T-helper 17 cell (primary cell): Measurements from ENCODE around the gene GRAMD1A. TPM values are rescaled to one million over a fixed set of nuclear protein-coding genes. Genes with fewer than 3 reads are reported as not detected.
"Not testable (repeated sequence)": the region's sequence is repeated elsewhere in the genome, so short reads cannot be mapped to it uniquely, and the experiment has no call there.

Experiments used
- ATAC-seq: fragments of 150-1000 bp; cut with Tn5 transposase; 2 replicates; pipeline ENCODE4 v1.10.0; 2021; ENCODE audit warnings: mild to moderate bottlenecking, moderate library complexity
- DNase-seq, 3 donors: peaks; one replicate each; pipeline versions ENCODE4 v3.0.0 to v3.0.0-alpha.2; 2020 to 2021
- H3K9me3 ChIP-seq: one replicate; pipeline ENCODE4 v1.7.0; 2013; ENCODE audit warnings: low read length, mild to moderate bottlenecking; ENCODE audit not compliant: control insufficient read depth, poor library complexity, severe bottlenecking
- H3K27ac Mint-ChIP-seq: one replicate; pipeline ENCODE4 v1.8.0; 2022; ENCODE audit warnings: mild to moderate bottlenecking, moderate library complexity, mixed read lengths
- H3K27me3 Mint-ChIP-seq: one replicate; pipeline ENCODE4 v1.8.0; 2022; ENCODE audit warnings: mixed read lengths
- H3K36me3 Mint-ChIP-seq: one replicate; pipeline ENCODE4 v1.8.0; 2022; ENCODE audit warnings: low read depth, mixed read lengths
- H3K4me1 Mint-ChIP-seq: one replicate; pipeline ENCODE4 v1.8.0; 2022; ENCODE audit warnings: mild to moderate bottlenecking, mixed read lengths
- H3K4me3 Mint-ChIP-seq: one replicate; pipeline ENCODE4 v1.8.0; 2022; ENCODE audit warnings: mild to moderate bottlenecking, moderate library complexity, mixed read lengths
- total RNA-seq, 4 donors: library from RNA in 2 of 4; stranded (reverse) in 2 of 4; gene quantifications; one replicate each; pipeline ENCODE4 v1.2.3 and lab custom pipeline; 2022 to 2026

Gene GRAMD1A
- total RNA-seq, 2 donors from 2014 or later: 153 to 162 TPM

DNA sequence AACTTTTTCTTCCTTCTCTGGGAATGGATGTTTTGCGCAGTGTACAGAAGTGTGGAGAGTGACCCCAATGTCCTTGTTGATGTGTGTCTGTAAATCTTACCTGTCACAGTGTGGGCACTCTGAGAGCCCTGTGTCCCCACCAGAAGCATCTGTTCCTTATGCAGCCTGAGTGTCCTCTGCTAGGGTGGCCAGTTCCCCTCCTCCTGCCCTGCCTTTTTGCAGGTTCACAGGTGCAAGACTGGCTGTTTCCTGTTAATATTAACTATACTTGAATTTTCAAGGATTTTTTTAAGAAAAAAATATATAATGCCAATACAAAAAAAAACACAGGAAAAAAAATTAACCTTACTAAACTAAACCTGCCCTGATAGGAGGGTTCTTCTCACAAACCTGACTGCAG lies 12.0 kb upstream of the GRAMD1A start:
- H3K4me3 Mint-ChIP-seq: no peak overlapping the region
- DNase-seq (no peak), ATAC-seq (no peak)
- H3K36me3 Mint-ChIP-seq: no peaks in the 10 kb centered on the region
- H3K27me3 Mint-ChIP-seq: no peaks in the 10 kb centered on the region
- no peak overlapping the region for H3K27ac Mint-ChIP-seq
- peaks cover 20% of the 10 kb centered on the region for H3K4me1 Mint-ChIP-seq
- no peaks in the 10 kb centered on the region for H3K9me3 ChIP-seq

DNA sequence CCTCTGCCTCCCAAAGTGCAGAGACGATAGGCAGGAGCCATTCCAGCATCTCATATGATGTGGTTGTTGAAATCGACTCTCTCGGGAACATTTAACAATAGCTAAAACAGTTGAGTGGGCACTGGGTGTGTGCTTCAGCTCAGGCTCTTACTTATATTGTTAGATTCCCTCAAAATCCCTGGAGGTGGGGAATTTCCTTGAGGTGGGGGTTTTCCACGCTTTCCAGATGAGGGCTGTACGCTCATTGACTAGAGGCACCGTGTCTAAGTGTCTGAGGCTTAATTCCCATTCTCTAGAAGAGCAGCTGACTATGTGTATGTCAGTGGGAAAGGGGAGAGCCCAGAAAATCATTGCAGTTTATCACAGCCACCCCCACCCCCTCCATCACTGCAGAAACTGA lies 10.8 kb upstream of the GRAMD1A start:
- no peaks in the 10 kb centered on the region for H3K27me3 Mint-ChIP-seq
- peaks cover 25% of the 10 kb centered on the region for H3K4me1 Mint-ChIP-seq
- no peak for DNase-seq
- H3K27ac Mint-ChIP-seq: no peak overlapping the region
- no peak for ATAC-seq
- H3K4me3 Mint-ChIP-seq: no peak overlapping the region
- no peaks in the 10 kb centered on the region for H3K9me3 ChIP-seq
- no peaks in the 10 kb centered on the region for H3K36me3 Mint-ChIP-seq

DNA sequence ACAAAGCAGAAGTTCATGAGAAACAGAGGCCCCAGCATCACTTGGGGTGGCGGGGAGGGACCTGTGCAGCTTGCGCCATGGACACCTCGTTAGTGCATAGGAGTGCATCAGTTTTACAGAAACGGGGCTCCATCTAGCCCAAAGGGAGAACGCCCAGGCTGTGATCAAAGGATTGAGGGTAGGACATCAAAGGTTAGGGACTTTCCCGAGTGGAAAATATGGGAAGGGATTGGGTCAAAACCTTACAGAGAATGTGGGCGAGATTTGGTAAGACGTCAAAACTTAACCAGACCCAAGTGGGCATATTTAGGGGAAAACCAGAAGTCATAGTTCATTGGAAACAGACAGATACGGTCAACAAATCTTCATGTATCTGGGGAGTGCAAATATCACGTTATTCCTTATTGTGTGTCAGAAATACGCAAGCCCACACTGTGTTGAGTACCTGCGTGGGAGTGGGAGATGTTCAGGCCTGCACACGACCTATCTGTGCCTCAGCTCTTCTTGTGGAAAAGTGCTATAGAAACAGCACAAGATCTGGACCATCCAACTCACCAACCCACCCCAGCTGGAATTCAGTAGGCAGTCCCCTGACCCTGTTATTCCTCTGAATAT lies 9.4 kb upstream of the GRAMD1A start:
- no peak overlapping the region for H3K4me3 Mint-ChIP-seq
- H3K36me3 Mint-ChIP-seq: no peaks in the 10 kb centered on the region
- H3K9me3 ChIP-seq: no peaks in the 10 kb centered on the region
- DNase-seq: no peak
- H3K27me3 Mint-ChIP-seq: no peaks in the 10 kb centered on the region
- no peak overlapping the region for H3K27ac Mint-ChIP-seq
- H3K4me1 Mint-ChIP-seq: peaks cover 18% of the 10 kb centered on the region
- ATAC-seq: peak; percentile 51

DNA sequence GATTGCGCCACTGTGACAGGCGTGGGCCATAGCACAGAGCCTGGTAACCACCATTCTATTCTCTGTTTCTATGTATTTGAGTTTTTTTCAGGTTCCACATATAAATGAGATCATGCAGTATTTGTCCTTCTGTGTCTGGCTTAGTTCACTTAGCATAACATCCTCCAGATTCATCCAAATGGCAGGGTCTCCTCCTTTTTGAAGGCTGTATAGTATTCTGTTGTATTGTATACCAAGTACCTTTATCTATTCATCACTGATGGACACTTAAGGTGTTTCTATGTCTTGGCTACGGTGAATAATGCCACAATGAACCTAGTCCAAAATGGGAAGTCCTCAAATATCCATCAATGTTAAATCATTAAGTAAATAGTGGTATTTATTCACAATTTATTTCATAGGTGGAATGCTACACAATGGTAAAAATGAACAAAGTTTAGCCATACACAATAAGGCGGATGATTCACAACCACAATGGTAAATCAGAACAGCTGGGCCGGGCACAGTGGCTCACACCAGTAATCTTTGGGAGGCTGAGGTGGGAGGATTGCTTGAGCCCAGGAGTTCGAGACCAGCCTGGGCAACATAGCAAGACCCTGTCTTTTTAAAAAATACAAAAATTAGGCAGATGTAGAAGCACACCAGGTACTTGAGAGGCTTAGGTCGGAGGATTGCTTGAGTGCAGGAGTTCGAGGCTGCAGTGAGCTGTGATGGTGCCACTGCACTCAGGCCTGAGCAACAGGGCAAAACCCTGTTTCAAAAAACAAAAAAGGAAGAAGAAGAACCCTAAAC lies 8.4 kb upstream of the GRAMD1A start:
- peaks cover 14% of the 10 kb centered on the region for H3K4me1 Mint-ChIP-seq
- no peaks in the 10 kb centered on the region for H3K36me3 Mint-ChIP-seq
- no peak overlapping the region for H3K27ac Mint-ChIP-seq
- DNase-seq (no peak), ATAC-seq (no peak)
- H3K4me3 Mint-ChIP-seq: peak overlapping the region; percentile 45
- no peaks in the 10 kb centered on the region for H3K27me3 Mint-ChIP-seq
- H3K9me3 ChIP-seq: no peaks in the 10 kb centered on the region

DNA sequence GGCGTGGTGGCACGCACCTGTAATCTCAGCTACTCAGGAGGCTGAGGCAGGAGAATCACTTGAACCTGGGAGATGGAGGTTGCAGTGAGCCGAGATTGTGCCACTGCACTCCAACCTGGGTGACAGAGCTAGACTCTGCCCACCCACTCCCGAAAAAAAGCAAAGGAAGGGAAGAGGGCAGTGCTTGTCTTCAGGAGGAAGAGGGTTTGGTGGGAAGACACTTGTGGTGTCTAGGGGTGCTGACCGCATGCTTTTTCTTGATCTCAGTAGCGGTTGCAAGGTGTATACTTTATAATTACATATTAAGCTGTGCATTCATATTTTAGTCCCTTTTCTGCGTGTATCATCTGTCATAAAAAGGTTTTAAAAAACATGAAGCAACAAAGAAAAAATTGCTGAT lies 7.5 kb upstream of the GRAMD1A start:
- H3K27me3 Mint-ChIP-seq, H3K36me3 Mint-ChIP-seq, H3K9me3 ChIP-seq, H3K27ac Mint-ChIP-seq, DNase-seq: not testable (repeated sequence)
- peak overlapping the region; percentile 50 for H3K4me3 Mint-ChIP-seq
- ATAC-seq: peak; percentile 28
- peaks cover 22% of the 10 kb centered on the region for H3K4me1 Mint-ChIP-seq

DNA sequence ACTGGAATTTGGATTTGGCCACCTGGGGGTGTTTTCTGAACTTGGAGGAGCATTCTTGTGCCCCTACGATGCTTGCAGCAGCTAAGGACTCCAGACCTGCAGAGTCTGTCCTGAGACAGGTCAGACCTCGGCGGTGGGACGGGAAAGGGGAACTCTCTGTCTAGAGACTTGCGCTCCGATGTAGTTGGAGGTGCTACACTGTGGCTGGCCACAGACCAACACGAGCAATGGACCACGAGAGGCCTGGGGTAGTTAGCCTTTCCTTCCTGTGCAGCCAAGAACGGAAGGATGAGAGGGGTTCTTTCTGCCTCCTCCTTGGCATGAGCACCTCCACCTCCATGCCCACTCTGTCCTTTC lies 5.9 kb upstream of the GRAMD1A start:
- Mint-ChIP-seq H3K36me3 (no peaks in the 10 kb centered on the region), H3K27me3 (no peaks in the 10 kb centered on the region), H3K27ac (no peak overlapping the region), H3K4me3 (no peak overlapping the region), H3K4me1 (peaks cover 34% of the 10 kb centered on the region)
- ATAC-seq: no peak
- no peak for DNase-seq
- H3K9me3 ChIP-seq: no peaks in the 10 kb centered on the region

DNA sequence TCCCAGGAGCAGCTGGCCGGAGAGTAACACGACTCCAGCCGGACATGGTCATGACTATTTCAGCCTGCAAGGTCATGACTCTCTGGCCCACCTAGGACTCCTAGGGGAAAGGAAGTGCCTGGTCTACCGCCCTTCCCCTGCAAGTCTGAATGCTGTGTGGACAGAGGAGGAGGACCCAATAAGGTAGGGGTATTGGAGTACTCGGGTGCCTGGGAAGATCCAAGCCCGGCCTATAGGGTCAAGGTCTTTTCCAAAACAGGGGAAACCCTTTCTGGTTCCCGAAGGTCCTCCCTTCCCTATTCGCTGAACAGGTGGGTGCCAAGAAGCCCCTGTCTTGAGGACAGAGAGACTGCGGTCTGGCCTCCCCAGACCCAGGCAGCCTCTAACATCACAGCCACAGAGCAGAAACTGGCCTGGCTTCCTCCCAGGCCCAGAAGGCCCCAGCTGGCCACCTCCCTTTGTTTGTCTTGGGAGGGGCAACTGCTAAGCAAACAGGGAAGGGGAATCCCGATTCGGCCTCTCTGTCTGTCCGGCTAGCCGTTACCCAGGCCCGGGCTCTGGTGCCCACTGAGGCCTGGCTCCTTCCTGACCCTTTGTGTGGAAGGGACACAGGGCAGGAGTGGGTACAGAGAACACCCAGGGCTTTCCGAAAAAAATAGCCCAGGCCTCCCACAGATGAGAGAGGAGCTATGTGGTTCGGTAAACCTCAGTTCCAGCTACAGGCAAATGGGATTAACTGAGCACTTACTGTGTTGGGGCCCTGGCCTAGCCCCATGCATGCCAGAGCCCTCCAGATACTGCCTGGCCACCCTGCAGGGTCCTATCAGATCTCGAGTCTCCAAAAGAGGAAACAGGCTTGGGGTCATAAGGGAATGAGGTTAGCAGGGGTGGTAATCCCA lies 5.2 kb upstream of the GRAMD1A start:
- DNase-seq: no peak
- peaks cover 35% of the 10 kb centered on the region for H3K4me1 Mint-ChIP-seq
- no peak overlapping the region for H3K27ac Mint-ChIP-seq
- no peak for ATAC-seq
- no peaks in the 10 kb centered on the region for H3K27me3 Mint-ChIP-seq
- no peak overlapping the region for H3K4me3 Mint-ChIP-seq
- no peaks in the 10 kb centered on the region for H3K36me3 Mint-ChIP-seq
- no peaks in the 10 kb centered on the region for H3K9me3 ChIP-seq

DNA sequence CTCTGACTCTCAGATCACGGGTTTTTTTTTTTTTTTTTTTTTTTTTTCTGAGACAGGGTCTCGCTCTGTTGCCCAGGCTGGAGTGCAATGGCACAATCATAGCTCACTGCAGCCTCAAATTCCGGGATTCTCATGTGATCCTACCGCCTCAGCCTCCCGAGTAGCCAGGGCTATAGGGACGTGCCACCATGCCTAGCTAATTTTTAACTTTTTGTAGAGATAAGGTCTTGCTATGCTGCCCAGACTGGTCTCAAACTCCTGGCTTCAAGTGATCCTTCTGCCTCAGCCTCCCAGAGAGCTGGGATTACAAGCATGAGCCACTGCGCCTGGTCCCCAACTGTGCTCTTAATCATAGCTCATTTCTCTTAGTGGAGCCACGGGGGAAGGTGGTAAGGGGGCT lies 4.6 kb upstream of the GRAMD1A start:
- no peak overlapping the region for H3K4me3 Mint-ChIP-seq
- H3K36me3 Mint-ChIP-seq: no peaks in the 10 kb centered on the region
- H3K4me1 Mint-ChIP-seq: peaks cover 32% of the 10 kb centered on the region
- ATAC-seq: no peak
- no peaks in the 10 kb centered on the region for H3K9me3 ChIP-seq
- no peak for DNase-seq
- H3K27me3 Mint-ChIP-seq: no peaks in the 10 kb centered on the region
- peak overlapping the region; percentile 95 for H3K27ac Mint-ChIP-seq

DNA sequence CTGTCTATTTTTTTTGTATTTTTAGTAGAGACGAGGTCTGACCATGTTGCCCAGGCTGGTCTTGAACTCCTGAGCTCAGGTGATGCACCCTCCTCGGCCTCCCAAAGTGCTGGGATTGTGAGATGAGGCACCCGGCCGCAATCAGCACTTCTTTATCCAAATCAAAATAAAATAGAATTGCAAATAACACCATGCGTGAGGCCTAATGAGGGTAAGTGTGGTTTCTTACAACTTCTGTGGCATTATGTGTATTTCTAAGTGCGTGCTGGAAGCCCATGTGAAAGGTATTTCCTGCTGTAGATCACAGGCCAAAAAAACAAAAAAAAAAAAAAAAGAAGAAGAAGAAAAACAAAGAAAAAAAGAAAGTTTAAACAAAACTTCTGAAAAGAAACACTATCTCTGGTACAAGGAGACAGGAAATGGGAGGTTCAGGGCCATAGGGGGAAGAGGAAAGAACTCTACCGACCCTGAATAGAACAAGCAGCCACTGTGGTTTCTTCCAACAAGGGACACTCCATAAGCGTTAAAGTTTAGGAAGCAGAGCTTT lies 3.0 kb upstream of the GRAMD1A start:
- H3K27ac Mint-ChIP-seq: peak overlapping the region; percentile 95
- H3K4me1 Mint-ChIP-seq: peaks cover 39% of the 10 kb centered on the region
- H3K4me3 Mint-ChIP-seq: peak overlapping the region; percentile 81
- no peaks in the 10 kb centered on the region for H3K27me3 Mint-ChIP-seq
- DNase-seq (no peak), ATAC-seq (peak; percentile 30)
- no peaks in the 10 kb centered on the region for H3K9me3 ChIP-seq
- H3K36me3 Mint-ChIP-seq: peaks cover 6% of the 10 kb centered on the region

DNA sequence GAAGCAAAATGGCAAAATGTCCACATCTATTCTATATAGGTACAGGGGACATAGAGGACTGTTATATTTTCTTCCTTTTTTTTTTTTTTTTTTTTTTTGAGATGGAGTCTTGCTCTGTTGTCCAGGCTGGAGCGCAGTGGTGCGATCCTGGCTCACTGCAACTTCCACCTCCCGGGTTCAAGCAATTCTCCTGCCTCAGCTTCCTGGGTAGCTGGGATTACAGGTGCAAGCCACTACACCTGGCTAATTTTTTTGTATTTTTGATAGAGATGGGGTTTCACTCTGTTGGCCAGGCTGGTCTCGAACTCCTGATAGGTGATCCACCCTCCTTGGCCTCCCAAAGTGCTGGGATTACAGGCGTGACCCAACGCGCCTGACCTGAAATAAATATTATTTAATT lies 1.9 kb upstream of the GRAMD1A start:
- Mint-ChIP-seq H3K4me3 (peak overlapping the region; percentile 81), H3K4me1 (peaks cover 49% of the 10 kb centered on the region), H3K27ac (peak overlapping the region; percentile 95)
- H3K36me3 Mint-ChIP-seq, ATAC-seq, H3K9me3 ChIP-seq, DNase-seq, H3K27me3 Mint-ChIP-seq: not testable (repeated sequence)

DNA sequence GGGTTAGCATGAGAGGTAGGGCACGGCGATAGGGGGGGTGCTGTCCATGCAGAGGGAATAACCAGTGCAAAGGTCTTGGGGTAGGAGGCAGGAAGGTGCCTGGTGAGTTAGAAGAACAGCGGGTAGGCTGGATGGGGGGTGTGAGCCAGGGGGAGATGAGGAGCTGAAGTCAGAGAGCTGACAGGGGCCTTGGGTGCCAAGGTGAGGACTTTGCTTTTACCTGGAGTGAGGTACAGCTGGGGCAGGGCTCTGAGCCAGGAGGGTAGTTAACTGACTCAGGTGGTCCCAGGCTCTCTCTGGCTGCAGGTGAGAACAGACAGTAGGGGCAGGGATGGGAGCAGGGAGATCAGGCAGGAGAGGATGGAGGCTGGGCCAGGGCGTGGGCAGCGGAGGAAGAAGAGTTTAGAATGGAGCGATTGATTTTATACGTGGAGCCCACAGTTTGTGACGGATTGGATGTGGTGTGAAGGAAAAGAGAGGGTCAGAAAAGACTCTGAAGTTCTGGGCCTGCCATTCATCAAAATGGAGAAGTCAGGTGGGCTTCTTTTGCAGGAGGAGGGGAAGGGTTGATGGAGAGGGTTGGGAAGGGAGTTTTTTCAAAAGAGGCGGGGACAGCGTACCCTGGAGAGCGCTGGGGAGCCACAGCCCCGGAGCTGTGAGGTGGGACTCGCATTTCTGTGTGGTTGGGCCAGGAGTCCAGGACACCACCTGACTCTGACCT lies 1.2 kb upstream of the GRAMD1A start:
- no peak for ATAC-seq
- DNase-seq: no peak
- peak overlapping the region; percentile 95 for H3K27ac Mint-ChIP-seq
- H3K4me3 Mint-ChIP-seq: peak overlapping the region; percentile 100
- H3K36me3 Mint-ChIP-seq: peaks cover 9% of the 10 kb centered on the region
- peaks cover 53% of the 10 kb centered on the region for H3K4me1 Mint-ChIP-seq
- H3K9me3 ChIP-seq: no peaks in the 10 kb centered on the region
- H3K27me3 Mint-ChIP-seq: no peaks in the 10 kb centered on the region

DNA sequence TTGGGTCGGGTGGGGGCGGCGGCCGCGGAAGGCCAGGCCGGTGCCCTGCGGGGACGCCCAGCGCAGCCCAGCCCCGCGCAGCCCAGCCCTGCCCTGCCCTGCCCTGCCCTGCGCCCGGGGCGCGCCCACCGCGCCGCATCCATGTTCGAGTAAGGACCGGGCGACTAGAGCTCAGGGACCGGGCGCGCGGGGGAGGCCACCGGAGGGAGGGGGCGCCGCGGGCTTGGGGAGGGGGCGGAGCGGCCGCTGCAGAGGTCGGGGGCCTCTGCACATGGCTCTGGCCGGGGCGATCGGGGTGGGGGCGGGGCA lies 169 bp downstream of the GRAMD1A start:
- DNase-seq (no peak), ATAC-seq (no peak)
- no peaks in the 10 kb centered on the region for H3K9me3 ChIP-seq
- Mint-ChIP-seq H3K27ac (peak overlapping the region; percentile 95), H3K4me1 (peaks cover 57% of the 10 kb centered on the region), H3K27me3 (no peaks in the 10 kb centered on the region), H3K4me3 (peak overlapping the region; percentile 100), H3K36me3 (peaks cover 9% of the 10 kb centered on the region)
